HG02798 (cell line): ENCODE measurements around the gene FGFR3.
"Not testable (repeated sequence)": the region's sequence is repeated elsewhere in the genome, so short reads cannot be mapped to it uniquely, and the experiment has no call there.

Experiments used
- ATAC-seq: cut with Tn5 transposase; IDR thresholded peaks from one replicate; pipeline ENCODE4 v1.9.1; 2021; ENCODE audit warnings: mild to moderate bottlenecking; ENCODE audit not compliant: unreplicated experiment, poor library complexity

FGFR3 gene

GRCh38 chr4:1833307-1834046 is 40.4 kb downstream of the FGFR3 start:
- ATAC-seq: no peak

- peak; percentile 70 for ATAC-seq
Observed at GRCh38 chr4:1834047-1834775, 41.1 kb downstream of the FGFR3 start.

- not testable (repeated sequence) for ATAC-seq
Observed at GRCh38 chr4:1835836-1836235, 42.7 kb downstream of the FGFR3 start.

GRCh38 chr4:1836650-1837049 is 43.6 kb downstream of the FGFR3 start:
- ATAC-seq: no peak

- no peak for ATAC-seq
Observed at GRCh38 chr4:1837069-1837468, 44.0 kb downstream of the FGFR3 start.

GRCh38 chr4:1839282-1839681 is 46.2 kb downstream of the FGFR3 start:
- ATAC-seq: no peak

- ATAC-seq: no peak
Observed at GRCh38 chr4:1841201-1841886, 48.3 kb downstream of the FGFR3 start.

GRCh38 chr4:1841887-1842210 is 48.8 kb downstream of the FGFR3 start:
- ATAC-seq: no peak

- no peak for ATAC-seq
Observed at GRCh38 chr4:1842339-1842895, 49.3 kb downstream of the FGFR3 start.

GRCh38 chr4:1842993-1843448 is 49.9 kb downstream of the FGFR3 start:
- ATAC-seq: no peak

- ATAC-seq: no peak
Observed at GRCh38 chr4:1843852-1844251, 50.8 kb downstream of the FGFR3 start.

GRCh38 chr4:1844618-1845017 is 51.5 kb downstream of the FGFR3 start:
- ATAC-seq: not testable (repeated sequence)

- no peak for ATAC-seq
Observed at GRCh38 chr4:1846580-1846979, 53.5 kb downstream of the FGFR3 start.

- ATAC-seq: no peak
Observed at GRCh38 chr4:1850276-1850675, 57.2 kb downstream of the FGFR3 start.

GRCh38 chr4:1851160-1851559 is 58.1 kb downstream of the FGFR3 start:
- no peak for ATAC-seq

- ATAC-seq: no peak
Observed at GRCh38 chr4:1851575-1852410, 58.7 kb downstream of the FGFR3 start.

- no peak for ATAC-seq
Observed at GRCh38 chr4:1852904-1853623, 60.0 kb downstream of the FGFR3 start.

- ATAC-seq: no peak
Observed at GRCh38 chr4:1854752-1855151, 61.7 kb downstream of the FGFR3 start.

GRCh38 chr4:1855333-1856070 is 62.4 kb downstream of the FGFR3 start:
- ATAC-seq: peak; percentile 1
